ENCODE results near the gene ZKSCAN3.
"Not testable (repeated sequence)": the region's sequence is repeated elsewhere in the genome, so short reads cannot be mapped to it uniquely, and the experiment has no call there.

The ZKSCAN3 gene

DNA sequence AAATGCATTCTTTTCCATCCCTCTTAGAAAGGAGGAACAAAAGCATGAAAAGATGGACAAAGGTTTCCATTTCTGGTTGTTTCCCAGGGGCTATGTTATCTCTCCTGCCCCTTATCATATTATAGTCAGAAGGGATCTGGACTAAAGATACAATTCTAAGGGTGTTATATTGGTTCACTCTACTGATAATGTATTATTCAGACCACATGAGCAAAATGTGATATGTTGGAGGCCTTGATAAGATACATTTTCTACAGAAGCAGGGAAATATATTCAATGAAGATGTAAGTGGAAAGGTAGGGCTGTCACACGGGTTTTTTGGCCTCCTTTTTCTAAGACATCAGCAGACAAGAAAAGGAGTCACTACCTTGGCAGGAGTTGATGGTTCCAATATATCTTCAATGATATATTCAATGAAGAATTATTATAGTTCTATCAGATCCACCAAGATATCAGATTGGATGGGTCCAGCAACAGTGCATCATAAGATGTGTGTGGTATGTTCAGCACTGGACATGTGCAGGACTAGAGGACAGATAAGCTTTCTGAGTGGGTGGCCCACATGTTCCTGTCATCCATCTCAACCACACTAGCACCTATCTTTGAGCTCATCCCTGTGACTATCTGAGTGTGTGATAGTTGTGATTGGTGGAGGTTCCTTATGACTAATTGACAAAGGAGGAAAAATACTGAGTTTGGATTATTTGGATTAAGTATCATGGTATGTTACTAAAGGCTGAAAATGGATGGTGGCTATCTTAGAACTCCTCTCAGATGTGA, 5.7 kb upstream of the ZKSCAN3 start:
- no peak for DNase-seq

GRCh38 chr6:28345201-28345600, 4.5 kb upstream of the ZKSCAN3 start:
- no peak for DNase-seq

DNA sequence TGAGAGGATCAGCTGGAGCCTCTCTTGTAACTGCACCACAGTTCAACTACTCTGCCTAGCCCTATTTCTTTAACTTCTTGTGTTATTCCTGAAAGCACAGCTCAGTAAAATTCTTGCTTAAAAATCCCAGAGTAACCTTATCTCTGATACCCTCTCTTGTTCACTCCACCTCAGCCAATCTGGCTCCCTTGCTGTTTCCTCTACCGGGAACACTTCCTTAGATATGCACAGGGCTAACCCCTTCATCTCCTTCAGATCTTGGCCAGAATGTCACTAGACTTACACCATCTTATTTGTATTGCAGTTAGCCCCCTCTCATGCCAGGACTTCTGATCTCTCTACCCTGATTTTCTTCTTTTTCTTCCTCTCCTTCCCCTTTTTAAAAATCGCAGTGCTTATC, 2.6 kb upstream of the ZKSCAN3 start:
- DNase-seq: no peak

DNA sequence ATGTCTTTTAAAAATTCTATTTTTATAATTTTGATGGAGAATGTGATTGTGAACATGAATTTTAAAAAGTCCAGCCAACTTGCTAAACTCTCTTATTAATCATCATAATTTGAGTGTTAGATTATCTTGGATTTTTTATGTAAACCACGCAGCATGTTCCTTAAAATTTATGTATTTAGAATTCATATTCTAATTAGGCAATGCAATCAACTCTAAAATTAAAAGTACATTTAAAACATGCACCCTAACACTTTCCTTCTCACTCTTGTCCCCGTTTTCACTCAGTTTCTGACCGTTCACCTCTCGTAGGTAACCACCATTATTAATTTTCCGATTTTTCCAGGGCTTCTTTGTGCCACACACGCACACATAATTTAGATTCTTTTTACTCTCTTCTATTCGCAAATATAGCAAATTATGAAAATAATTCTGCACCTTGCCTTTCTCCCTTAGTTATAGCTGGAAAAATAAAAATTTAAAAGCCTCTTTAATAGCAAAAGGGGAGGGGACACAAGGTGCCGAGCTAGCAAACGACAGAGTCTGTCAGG, 329 bp upstream of the ZKSCAN3 start:
- no peak for DNase-seq

DNA sequence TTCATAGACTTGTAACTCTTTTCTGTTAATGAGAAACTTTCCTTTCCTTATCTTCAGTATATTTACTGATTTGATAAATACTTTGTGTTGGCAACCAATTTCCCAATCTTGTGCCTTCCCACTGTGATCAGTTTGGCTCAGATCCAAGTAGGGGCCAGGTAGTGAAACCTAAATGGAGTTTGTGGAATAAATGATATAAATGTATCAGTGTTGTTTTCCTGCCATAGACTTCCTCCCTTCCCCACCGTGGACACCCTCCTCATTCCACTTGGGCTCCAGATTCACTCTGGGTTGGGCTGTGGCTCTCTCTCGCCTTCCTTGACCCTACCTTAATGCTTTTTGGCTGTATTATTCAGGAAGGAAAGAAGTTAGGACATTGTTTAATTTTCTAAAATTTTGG, 1.3 kb downstream of the ZKSCAN3 start:
- peak in 1 of 3 donors; percentile 21 for DNase-seq

DNA sequence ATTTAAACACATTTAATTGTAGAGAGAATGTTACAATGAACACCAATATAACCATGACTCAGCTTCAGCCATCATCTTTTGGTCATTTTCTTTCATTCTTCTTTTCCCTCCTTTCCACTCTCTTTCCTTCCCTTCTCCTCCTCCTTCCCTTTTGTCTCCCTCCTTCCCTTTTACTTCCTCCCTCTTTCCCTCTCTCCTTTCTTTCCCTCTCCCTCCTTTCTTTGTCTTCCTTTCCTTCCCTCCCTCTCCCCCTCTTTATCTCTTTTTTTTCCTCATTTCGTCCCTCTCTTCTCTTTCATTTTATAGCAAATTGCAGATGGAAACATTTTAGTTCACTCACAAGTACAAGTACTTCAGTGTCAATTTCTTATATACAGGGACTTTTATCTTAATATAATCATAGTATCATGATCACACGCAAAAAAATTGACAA, 1.8 kb downstream of the ZKSCAN3 start:
- no peak for DNase-seq

DNA sequence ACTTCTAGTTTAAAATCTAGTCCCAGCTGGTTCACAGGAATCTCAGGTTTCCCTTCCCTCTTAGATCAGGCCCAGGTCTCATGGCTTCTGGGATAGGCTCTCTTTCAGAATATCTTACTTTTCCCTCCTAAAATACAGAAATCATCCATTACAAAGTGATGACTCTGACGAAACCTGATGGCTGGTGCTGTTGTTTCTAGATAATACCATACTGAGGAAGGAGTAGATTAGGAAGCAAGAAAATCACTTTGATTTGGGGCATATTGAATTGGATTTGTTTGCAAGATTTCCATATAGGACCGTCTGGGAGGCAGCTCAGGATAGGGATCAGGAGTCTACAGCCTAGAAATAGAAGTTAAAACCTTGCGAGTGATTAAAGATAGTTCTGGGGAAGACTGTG, 3.6 kb downstream of the ZKSCAN3 start:
- DNase-seq: no peak

GRCh38 chr6:28353981-28354676, 4.4 kb downstream of the ZKSCAN3 start:
- DNase-seq: no peak

GRCh38 chr6:28354688-28355554, 5.2 kb downstream of the ZKSCAN3 start:
- no peak for DNase-seq

- peak; percentile 88 to 89 (median 88) for DNase-seq
These were observed 6.3 kb downstream of the ZKSCAN3 start for GRCh38 chr6:28355743-28356665.

- no peak for DNase-seq
These were observed 6.9 kb downstream of the ZKSCAN3 start for GRCh38 chr6:28356666-28357020.

DNA sequence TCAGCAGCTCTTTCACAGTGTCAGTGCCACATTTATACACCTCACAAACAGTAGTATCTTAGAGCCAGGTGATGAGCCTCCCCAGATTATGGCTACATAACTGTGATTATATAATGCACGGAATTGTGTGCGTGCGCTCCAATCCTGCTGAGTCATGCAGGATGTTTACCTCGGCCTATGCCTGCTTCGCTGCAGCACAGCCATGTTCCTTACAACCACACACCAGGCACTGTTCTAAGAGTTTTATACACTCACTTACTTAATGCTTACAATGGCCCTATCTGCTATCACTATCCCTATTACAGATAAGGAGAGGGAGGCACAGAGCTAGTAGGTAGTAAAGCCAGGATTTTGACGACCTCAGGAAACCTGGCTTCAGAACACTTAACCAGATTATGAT, 7.3 kb downstream of the ZKSCAN3 start:
- DNase-seq: no peak

DNA sequence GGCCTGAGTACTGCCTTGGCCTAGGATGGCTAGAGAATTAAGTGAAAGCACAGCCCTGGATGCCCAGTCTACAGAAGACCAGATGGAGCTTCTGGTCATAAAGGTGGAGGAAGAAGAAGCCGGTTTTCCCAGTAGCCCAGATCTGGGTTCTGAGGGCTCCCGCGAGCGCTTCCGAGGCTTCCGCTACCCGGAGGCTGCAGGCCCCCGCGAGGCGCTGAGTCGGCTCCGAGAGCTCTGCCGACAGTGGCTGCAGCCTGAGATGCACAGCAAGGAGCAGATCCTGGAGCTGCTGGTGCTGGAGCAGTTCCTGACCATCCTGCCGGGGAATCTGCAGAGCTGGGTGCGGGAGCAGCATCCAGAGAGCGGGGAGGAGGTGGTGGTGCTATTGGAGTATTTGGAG, 9.8 kb downstream of the ZKSCAN3 start:
- DNase-seq: not testable (repeated sequence)

DNA sequence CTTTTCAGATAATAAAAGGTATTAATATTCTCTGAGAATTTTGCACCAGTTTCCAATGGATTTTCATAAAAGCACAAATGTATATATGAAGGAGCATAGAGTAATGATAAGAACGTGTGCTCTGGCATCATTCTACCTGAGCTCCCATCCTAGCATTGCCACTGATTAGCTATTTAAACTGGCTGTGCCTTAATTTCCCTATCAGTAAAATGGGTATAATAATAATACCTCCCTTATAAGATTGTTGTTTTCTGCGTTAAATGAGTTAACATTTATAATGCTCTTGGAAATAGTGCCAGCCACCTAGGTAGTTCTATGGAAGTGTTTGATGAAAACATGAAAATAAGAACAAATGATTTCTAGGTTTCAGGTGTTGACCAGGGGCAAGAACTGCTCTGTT, 11.2 kb downstream of the ZKSCAN3 start:
- no peak for DNase-seq

DNA sequence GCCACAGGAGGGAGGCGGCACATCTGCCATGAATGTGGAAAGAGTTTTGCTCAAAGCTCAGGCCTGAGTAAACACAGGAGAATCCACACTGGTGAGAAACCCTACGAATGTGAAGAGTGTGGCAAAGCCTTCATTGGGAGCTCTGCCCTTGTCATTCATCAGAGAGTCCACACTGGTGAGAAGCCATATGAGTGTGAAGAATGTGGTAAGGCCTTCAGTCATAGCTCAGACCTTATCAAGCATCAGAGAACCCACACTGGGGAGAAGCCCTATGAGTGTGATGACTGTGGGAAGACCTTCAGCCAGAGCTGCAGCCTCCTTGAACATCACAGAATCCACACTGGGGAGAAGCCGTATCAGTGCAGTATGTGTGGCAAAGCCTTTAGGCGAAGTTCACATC, 15.8 kb downstream of the ZKSCAN3 start:
- not testable (repeated sequence) for DNase-seq

GRCh38 chr6:28368522-28368921, 18.8 kb downstream of the ZKSCAN3 start:
- peak; percentile 52 to 74 (median 67) for DNase-seq

- no peak for DNase-seq
These were observed 19.7 kb downstream of the ZKSCAN3 start for GRCh38 chr6:28369463-28369862.

- no peak for DNase-seq
These were observed 20.7 kb downstream of the ZKSCAN3 start for GRCh38 chr6:28370440-28370839.

GRCh38 chr6:28371280-28371679, 21.5 kb downstream of the ZKSCAN3 start:
- DNase-seq: no peak

GRCh38 chr6:28371706-28372451, 22.1 kb downstream of the ZKSCAN3 start:
- DNase-seq: no peak

- no peak for DNase-seq
These were observed 24.2 kb downstream of the ZKSCAN3 start for GRCh38 chr6:28373925-28374324.

Measured in suppressor macrophage treated with lipopolysaccharide for 1 hour (primary cell).